Ramos (cell line): ENCODE results near the gene DUSP8.

ENCODE experiments used
- in situ Hi-C: fragments of 300-500 bp; cut with MboI; formaldehyde crosslinking; loops from one replicate; pipeline ENCODE4 v1.14.3; 2022; ENCODE audit warnings: low sequenced_read_pairs; ENCODE audit not compliant: unreplicated experiment

The DUSP8 gene

DNA sequence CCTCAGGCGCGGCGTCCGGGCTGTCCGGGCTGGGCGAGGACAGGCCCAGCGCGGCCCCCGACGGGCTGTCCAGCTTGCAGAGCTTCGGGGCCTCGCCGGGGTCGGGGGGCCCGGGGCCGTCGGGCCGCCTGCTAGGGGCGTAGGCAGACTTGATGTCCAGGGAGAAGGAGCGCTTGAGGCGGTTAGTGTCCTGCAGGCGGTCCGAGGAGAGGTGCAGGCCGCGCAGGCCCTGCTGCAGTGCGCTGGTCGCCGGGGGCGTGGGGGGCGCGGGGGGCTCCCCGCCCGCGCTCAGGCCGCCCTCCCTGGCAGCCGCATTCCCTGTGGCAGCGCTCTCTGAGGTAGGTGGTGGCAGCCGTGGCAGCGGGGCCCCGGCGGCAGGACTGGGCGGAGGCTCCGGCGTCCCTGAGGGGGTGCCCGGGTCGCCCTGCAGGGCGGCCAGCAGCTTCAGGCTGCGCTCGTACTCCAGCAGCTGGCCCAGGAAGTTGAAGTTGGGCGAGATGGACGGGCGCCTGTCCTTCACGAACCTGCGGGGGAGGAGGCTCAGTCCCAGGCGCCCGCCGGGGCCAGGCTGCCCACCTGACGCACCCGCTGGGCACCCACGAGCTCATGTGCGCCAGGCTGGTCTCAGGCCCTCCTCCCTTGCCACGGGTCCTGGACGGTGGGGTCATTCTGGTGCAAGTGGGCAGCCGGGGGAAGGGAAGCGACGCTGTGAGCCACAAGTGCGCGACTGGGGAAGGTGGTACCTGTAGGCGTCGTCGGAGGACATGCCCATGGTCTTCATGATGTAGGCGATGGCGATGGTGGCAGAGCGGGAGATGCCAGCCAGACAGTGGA is 14.8 kb downstream of the DUSP8 start:
- in situ Hi-C loops = no loop called here

DNA sequence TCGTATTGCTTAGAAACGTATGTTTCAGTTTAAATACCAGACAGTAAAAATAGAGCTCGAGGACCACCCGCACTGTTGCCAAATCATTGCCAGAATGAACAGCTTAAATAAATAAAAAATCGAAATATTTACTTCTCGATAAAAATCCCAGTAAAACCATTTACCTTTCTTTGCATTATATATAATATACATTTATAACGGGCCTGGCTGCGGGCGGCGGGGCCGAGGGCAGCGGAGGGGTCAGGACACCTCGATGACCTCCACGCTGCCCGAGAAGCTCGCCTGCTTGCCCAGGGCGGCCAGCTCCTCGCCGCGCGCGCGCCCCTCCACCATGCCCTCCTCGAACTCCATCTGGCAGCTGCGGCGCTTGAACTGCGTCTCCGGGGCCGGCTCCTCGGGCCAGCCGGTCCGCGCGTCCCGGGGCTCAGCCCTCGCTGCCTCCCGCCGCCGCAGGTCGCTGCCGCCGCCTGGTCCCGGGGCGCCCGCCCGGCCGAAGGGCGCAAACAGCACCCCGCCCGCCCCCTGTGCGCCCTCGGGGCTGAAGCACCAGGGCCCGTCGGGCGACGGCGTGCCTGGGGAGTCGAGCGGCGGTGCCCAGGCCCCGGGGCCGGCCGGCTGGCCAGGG is 15.7 kb downstream of the DUSP8 start:
- in situ Hi-C loops = no loop called here

DNA sequence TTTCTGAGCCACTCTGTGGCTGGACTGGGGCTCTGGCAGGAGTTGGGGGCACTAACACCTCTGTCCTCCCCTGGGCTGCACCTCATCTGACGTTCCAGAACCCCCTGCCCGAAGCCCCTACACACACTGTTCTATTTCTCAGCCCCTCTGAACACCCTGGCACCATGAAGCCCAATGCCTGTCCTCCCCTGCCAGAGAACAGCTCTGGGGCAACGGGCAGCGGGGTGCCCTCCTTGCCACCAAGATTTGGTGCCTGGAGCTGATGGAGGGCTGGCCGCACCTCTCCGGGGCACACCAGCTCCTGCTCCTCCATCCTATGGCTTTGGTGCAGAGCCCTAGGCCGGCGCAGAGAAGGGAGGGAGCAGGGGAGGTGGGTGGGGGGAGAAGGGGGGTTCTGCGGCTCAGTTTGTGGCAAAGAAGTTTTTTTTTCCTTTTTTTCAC is 16.3 kb downstream of the DUSP8 start:
- in situ Hi-C loops = no loop called here

DNA sequence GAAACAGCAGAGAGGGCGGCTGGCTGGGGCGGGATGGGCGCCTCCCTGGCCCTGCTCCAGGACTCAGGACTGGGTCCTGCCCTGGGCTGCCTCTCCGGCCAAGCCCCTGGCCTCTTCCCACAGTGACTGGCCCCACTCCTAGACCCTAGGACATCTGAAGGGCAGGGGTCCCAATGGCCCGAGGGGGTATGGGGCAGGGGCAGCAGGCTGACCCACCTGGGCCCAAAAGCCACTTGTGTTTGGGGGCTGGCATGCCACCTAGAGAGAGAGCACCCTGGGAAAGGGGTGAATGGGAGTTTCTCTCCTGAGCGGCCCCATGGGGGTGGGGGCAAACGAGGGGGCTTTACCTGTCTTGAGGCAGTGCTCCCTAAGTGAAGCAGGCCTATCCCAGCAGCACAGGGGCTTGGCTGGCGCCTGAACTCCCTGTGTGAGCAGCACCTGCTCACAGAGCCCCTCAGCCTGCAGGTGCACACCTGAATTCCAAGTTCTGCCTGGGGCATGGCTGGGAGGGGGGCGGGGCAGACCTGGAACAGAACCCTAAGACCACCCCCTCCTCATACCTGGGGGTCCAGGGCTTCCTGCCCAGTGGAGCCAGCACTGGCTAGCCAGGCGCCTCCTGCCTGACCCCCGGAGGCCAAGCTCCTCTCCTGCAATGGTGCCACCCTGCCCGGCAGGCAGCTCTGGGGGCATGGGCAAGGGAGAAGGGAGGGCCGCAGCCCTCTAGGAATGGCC is 16.9 kb downstream of the DUSP8 start:
- in situ Hi-C loops = no loop called here

DNA sequence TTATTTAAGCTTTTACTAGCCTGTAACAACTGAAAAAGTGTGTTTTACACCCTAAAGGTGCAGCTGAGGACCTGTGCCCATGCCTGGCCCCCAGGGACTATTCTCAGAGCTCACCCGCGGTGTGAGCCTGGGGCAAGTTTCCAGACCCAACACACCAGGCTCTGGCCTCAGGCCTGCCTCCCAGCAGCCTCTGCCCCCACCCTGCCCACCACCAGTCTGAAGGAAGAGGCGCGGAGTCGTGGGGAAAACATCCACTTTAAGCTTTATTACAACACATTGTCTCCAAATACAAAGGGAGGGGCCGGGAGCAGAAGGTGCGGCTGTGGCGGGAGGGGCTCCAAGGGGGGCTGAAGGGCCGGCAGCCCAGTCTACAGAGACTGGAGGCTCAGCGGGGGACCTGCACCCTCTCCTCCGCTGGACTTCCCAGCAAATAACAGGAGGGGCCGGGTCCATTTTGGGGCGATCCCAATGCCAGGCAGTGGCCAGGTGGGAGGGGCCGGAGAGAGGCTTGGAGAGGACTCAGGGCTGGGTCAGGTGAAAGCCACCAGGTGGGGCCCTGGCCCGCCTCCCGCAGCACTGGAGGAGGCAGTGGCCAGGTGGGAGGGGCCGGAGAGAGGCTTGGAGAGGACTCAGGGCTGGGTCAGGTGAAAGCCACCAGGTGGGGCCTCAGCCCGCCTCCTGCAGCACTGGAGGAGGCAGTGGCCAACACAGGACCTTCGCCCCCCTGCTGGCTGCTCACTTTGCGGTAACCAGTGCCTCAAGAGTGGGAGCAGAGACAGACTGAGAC is 18.1 kb downstream of the DUSP8 start:
- in situ Hi-C loops = no loop called here

DNA sequence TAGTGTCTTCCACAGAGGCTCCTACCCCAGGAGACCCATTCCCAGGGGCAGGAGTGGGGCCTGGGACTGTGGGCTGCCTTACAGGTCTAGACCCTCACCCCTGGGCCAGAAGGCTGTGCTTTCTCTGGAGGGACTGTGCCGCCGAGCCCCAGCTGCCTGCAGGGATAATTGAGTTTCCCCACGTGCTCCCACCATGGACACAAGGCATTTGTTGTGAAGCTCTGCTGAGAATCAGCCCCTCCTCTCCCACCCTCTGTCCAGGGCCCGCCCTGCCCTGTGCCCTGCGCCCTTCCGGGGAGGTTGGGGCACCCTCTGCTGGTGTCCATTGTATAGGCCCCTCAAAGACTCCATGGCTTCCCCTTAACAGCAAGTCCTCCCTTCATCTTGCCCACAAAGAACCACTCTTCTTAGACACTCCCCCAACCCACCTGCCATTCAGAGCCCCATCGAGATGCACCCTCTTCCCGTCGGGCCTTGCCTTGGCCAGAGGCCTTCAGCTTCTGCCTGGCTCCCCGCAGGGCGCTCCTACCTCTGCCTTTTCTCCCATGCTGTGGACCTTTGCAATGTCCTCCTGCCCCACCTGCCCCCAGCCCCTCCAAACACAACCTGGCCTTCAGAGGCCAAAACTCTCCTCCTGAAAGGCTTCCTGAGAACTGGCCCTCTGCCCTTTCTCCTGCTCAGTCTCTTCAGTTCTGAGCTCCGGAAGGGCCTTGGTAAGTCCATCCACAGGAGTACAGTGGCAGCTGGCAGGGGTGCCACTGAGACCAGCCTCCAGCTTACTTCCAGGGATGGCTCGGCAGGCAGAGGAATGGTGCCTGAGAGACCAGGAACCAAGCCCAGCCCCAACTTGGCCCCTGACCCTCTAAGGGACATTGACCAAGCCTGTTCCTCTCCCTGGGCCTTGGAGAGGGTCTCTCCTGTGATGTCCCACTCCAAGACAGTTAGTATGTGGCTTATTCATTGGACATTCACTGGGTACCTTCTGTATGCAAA is 22.4 kb downstream of the DUSP8 start:
- in situ Hi-C loops = no loop called here

DNA sequence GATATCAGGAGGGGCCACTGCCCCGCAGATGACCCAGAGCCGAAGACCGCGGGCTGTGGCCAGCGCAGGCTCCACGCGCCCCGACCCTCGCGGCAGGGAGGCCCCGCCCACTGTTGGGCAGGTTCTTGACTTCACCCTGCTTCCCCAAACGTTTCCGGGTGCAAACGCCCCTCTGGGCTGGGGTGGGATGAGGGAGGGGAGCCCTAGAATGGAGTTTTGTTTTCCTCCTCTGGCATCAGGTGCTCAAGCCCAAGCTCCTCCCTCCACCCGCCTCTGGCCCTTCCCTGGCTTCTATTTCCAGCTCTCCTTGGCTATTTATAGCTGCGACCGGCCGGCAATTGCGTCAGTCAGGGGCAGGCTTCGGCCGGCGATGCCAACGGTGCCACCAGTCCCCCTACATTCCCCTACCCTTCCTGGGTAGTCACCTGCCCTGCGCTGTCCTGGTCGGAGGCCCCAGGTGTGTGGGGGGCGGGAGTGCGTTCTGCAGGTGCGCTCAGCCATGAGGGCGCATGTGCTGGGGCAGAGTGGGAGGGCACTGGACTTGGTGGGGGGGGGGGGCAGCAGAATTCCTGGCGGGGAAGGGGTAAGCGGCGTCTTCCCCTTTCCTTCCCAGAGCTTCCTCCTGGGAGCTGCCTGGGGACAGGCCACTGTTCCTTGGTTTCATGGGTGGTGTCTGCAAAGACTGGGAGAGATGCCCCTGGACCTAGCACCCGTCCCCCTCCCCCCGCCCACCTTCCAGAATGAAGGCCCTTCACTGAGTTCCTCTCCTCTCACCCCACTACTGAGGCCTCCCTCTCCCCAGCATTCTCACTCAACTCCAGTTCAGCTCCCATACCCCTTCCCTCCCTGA is 23.6 kb downstream of the DUSP8 start:
- in situ Hi-C loops = no loop called here

DNA sequence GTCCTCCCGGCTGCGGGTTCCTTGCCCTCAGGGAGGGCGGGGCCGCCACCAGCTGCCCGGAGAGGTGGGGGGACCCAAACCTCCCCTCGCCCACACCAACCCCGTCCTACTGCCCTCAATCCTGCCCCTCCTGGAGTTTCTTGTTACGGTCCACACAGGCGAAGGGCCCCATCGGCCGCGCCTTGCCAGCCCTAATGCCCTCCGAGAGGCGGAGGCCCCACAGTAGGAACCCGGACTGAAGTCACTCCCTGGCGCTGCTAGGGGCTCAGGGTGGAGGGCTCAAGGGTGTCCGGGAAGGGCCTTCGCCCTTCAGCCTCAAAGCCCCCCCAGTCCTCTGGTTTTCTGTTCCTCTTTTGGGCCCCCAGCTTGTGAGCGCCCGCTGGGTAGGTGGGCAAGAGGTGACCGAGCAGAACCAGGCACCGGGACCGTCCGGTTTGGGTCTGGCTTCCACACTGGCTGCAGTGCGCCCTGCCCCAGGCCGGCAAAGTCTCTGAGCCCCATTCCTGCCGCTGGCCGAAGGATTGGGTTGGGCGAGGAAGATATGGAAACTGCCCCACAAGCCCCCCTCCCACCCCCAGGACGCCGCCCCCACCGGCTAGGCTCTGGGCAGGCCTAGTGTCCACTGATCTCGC is 24.5 kb downstream of the DUSP8 start:
- in situ Hi-C loops = no loop called here

DNA sequence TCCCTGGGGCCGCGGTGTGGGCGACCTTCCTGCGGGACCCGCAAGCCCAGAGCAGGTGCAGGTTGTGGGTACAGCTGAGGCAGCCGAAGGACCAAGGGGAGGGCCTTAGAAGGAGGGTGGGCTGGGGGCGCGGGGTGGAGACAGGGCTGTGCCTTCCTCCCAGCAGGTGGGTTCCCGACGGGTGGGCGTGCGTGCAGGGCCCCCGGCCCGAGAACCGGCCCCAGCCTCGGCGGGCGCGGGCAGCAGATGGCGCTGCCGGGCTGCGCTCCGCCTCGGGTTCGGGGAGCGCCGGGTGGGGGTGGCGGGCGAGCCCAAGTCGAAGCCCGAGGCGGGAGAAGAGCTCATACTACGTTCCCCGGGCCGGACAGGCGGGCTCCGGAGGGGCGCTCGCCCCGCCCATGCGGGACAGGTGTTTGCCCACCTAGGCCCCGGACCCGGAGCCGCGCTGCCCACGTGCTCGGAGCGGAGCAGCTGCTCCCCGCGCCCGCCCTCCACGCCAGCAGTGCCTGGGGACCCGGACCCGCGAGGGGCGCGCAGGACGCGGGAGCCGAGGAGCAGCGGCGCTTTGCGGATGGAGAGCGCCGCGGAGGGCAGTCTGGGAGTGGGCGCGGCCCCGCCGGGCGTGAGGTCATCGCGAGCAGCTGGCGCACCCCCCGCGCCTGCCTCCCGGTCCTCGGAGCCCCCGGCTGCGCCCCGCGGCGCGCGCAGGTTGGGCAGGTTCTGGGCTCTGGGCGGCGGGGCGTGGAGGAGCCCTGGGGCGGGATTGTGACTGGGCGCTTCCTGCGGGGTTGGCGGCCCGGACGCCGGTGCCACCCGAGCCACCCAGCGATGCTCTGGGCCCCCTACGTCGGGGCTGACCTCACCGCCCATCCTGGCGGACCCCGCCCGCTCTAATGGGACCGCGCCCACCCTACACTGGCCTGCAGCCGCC is 25.3 kb downstream of the DUSP8 start:
- in situ Hi-C loops = no loop called here

DNA sequence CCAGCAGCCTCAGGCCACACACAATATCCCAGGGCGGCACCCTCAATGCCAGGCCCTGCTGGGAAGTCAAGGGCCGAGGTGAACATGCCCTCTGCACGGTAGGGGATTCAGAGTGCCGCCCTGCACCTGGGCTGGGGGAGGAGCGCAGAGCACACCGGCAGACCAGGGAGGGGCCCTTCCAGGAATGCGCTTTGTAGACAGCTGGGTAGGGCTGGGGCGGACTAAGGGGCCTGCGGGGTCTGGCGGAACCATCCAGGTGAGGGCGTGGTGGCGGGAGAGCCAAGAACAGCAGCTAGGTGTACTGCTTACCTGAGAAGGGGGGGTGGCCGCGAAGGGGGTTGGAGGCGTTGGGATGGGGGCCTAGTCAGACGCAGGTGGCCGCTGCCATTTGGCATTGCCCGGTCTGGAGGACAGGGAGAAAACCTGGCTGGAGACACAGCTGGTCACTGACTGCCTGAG is 26.0 kb downstream of the DUSP8 start:
- in situ Hi-C loops = no loop called here

DNA sequence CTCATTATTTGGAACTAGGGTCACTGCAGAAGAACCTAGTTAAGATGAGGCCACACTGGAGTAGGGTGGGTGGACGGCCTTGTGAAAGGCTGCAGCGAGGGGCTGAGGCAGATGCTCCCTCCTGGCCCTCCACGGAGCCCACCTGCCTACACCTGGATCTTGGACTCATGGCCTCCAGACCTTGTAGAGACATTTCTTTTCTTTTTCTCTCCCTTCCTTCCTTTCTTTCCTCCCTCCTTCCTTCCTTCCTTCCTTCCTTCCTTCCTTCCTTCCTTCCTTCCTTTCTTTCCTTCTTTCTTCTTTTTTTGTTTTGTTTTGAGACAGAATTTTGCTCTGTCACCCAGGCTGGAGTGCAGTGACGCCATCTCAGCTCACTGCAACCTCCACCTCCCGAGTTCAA is 26.6 kb downstream of the DUSP8 start:
- in situ Hi-C loops = no loop called here

DNA sequence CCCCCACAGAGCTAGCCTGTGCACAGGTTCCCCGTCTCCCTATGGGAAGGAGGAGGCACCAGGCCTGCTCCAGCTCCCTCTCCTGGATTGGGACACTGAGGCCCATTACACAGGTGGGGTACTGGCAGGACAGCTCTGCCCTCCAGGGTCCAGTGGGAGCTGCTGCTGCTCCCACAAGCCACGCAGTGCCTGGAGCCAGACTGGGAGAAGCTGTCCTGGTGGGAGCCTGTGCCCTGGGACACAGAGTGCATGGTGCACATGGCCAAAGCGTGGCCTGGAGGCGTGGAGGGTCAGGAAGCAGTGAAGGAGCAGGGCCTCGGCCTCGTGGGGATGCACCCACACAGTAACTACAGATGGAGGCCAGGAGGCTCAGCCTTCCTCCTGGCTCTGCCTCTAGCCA is 27.5 kb downstream of the DUSP8 start:
- in situ Hi-C loops = no loop called here

DNA sequence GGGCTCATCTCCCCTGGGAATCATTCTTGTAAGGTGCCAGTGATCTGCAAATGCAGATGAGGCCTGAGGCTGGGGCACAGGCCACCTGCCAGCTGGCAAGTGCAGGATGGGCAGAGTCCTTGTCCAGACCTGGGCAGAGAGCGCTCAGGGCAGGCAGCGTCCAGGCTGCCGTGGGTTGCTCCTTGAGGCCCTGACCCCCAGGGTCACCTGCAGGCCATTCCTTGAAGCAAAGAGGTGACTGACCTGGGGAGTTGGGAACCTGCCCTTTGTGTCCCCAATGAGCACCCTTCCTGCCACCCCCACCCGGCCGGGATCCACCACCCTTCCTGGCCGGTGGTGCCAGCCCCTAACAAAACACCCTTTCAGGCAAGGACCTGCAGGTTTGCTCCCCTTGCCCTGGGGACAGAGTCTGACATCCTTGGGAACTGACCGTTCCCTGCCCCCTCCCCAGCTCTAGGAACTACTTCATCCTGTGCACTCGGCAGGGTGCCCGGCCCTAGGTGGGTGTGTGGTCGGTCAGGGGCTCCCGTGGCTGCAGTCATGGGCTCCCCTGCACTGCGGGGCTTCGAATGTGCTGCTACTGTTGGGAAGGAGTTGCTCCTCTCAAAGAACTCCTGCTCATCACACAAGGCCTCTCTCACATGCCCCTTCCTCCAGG is 28.3 kb downstream of the DUSP8 start:
- in situ Hi-C loops = no loop called here

DNA sequence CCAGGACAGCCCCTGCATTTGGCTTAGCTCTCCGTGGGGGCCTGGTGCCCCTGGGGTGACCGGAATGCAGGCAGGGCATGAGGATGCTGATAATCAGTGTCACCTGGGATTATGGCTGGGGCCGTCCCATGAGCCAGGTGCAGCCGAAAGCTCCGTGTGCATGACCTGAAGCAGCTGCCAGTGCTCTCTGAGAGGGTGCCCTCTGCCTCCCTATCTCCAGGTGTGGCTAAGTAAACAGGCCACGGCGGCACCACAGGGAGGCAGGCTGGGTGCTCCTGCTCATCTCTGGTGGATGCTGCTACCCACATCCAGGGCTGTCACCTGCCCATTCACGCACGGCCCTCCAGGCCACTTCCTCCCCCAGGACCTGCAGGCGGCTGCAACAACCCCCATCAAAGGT is 29.8 kb downstream of the DUSP8 start:
- in situ Hi-C loops = no loop called here

DNA sequence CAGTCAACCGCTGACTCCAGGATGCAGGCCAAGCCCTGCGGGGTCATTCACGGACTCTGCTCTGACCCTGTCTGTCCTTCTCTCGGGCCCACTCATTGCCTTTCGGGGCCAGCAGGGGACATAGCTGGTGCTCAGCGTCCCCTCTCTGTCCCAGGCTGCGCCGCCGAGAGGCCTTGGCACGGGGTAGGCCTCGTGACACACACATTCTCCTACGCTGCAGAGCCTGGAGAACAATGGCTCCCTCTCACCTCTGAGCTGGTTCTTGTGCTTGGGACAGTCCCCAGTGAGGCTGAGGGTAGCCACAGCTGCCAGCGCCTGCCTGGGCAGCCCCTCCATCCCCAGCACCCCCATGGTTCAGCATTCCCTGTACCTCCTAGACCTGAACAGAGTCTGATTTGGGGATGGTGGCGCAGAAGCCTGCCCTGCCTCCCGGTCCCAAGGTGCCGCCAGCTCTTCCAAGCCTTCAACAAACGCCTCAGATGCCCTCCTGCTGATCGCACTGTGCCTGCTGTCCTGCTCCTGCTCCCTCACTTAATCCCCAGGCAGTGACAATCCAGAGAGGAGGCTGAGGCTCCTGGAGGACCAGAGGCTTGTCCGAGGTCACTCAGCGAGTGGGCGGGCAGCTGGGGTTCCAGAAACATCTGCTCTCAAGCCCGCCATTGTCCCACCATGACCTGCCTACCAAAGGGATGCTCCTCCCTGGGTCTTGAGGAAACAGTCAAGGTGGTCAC is 30.4 kb downstream of the DUSP8 start:
- in situ Hi-C loops = no loop called here

DNA sequence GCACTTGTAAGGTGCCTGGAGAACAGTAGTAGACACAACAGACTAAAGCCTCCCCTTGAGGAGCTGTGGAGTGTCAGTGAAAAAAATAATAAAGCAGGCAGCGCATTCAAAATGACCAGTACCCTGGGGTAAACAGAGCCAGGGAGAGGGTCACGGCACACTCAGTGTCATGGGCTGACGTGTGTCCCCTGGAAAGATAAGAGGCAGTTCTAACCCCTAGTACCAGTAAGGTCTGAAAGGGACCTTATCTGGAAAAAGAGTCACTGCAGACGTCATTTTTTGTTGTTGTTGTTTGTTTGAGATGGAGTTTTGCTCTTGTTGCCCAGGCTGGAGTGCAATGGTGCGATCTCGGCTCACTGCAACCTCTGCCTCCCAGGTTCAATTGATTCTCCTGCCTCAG is 32.0 kb downstream of the DUSP8 start:
- in situ Hi-C loops = no loop called here
